ENCODE data around the gene PARP2. TPM values are rescaled to one million over a fixed set of nuclear protein-coding genes. Genes with fewer than 3 reads are reported as not detected.
A peak's percentile ranks its signal among the peaks of the same experiment; 100 is the strongest.
"Not testable (repeated sequence)": the region's sequence is repeated elsewhere in the genome, so short reads cannot be mapped to it uniquely, and the experiment has no call there.

PARP2 gene, protein sequence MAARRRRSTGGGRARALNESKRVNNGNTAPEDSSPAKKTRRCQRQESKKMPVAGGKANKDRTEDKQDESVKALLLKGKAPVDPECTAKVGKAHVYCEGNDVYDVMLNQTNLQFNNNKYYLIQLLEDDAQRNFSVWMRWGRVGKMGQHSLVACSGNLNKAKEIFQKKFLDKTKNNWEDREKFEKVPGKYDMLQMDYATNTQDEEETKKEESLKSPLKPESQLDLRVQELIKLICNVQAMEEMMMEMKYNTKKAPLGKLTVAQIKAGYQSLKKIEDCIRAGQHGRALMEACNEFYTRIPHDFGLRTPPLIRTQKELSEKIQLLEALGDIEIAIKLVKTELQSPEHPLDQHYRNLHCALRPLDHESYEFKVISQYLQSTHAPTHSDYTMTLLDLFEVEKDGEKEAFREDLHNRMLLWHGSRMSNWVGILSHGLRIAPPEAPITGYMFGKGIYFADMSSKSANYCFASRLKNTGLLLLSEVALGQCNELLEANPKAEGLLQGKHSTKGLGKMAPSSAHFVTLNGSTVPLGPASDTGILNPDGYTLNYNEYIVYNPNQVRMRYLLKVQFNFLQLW
- 20.6 TPM for total RNA-seq

DNA sequence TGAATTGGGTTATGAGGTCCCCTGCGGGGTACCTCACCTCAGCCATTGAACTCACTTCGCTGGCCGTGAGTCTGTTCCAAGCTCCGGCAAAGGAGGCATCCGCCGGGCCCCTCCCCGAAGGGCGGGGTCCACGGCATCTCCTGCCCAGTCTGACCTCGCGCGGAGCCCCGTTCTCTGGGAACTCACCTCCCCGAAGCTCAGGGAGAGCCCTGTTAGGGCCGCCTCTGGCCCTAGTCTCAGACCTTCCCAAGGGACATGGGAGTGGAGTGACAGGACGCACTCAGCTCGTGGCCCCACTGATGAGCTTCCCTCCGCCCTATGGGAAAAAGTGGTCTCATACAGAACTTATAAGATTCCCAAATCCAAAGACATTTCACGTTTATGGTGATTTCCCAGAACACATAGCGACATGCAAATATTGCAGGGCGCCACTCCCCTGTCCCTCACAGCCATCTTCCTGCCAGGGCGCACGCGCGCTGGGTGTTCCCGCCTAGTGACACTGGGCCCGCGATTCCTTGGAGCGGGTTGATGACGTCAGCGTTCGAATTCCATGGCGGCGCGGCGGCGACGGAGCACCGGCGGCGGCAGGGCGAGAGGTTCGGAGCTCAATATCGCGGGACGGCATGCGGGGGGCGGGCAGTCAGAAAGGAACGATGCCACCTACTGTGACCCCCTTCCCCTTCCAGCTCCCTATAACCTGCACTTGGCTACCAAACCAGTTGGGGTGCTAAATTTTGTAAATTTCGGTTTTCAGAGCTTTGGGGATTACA is at the start of gene PARP2:
Gene PARP2 (plus strand): TSS at position 544 of the 770 bp plus-strand sequence. CDS start 7 bp downstream, at position 551.
- peak; percentile 97 for DNase-seq (ENCODE audit: low spot score)

DNA sequence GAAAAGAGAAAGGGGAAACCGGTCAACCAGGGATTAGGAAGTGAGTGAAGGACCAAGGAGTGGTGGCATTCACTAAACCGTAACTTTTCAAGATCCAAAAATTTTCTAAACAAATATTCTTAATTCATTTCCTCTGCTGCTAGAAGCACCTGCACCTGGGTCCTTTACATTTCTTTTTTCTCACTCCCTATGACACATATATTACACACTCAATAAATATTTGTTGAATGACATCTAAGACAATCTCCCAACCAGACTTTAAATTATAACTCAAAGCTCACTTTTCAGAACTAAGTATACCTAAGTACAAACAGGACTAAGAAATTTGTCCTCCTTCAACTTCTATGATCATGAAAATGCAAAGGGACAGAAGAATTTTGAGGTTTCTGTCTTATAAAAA is 48.8 kb upstream of the PARP2 start:
- DNase-seq (ENCODE audit: low spot score): no peak

DNA sequence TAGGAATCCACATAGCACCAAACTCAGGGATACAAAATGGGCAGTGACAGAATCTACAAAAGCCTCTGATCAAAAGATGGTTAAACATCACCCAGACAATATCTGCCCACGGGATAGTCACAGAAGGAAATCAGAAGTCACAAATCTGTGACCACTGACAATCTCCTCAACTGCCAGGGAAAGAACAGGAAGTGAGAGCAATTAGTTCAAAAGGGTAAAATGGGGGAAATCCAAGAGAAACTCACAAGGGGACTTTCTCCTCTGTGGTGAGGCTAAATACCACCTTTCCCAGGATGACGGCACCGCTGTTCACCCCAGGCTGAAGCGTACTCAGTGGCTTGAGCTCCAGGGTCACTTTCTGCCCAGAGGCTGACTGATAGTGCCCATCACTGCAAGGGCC is 48.4 kb upstream of the PARP2 start:
- DNase-seq (ENCODE audit: low spot score): no peak

DNA sequence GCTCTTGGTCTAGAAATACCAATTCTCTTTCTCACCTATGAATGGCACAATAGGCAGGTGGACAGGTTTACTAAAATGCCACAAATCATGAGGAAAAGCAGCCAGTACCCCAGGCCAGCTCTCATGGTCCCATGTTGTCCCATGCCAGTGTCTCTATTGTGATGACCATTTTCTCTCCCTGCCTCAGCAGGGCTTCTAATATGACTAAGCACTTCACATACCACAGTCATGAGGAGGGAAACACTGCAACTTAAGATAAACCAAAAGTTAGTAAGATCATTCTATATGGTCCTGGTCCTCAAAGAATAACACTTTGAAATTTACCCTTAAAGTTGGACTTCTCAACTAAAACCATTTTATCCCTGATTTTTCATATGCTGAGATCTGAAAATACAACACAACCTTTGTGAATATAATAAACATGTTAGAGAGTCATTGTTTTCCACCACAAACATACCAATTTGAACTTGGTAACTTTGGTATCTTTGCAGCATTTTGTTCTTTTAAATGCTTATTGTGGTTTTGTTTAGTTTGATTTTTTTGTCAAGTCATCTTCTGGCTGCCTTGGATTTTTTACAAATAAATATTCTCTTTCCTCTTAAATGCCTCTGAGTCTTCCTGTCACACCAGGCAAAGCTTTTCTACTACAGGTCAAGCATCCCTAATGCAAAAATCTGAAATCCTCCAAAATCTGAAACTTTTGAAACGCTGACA is 41.2 kb upstream of the PARP2 start:
- no peak for DNase-seq (ENCODE audit: low spot score)

DNA sequence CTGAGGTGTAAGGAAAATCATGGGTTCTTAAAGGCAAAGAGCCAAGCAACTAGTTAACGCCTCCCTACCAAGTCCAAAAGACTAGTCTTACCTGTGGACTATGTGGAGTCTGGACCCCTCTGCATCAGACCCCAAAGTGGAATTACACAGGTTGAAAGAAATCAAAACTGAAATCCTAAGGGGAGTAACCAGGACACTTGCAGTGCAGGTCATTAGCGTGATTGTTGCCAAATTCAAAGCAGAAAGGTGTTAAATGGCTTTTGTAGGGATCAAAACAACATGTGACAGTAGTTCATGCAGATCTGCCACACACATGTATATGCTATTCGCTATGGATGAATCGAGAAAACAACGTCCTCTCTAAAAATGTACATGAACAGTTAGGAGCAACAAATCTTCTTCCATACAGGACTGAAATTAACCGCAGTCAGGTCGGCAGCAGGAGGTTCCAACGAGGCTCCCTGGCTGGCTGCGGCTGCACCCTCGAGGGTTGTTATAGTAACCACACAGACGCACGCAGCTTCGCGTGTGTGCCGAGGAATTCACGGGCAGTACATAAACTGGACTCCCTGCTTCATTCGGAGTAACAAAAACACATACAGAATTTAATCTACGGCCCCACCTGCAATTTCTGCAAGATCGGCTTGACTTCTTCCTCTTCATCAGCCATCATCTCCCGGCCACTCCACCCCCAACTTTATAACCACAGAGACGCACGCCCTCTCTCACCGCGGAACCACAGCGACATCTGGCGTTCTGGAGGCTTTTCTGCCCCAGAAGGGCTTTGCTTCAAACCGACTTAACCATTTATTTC is 38.0 kb upstream of the PARP2 start, which contains the start of gene TTC5:
Gene TTC5 (minus strand): TSS at position 687 of the 814 bp plus-strand sequence. CDS start 14 bp downstream, at position 673.
- peak; percentile 87 for DNase-seq (ENCODE audit: low spot score)

DNA sequence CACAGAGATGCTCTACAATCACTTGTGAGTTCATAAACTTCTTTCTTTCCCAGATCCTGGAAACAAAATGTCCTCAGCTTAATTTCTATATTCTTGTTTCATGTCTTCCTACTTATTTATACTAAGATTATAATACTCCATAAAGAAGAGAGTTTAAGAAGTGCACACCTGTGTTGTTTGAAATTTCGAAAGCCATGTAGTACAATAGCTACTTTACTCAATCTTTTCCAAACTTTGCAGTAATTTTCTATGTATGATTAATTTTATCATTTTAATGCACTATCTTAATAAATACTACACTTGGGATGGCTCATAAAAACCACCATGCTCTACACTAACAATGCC is 37.4 kb upstream of the PARP2 start:
- DNase-seq (ENCODE audit: low spot score): no peak

DNA sequence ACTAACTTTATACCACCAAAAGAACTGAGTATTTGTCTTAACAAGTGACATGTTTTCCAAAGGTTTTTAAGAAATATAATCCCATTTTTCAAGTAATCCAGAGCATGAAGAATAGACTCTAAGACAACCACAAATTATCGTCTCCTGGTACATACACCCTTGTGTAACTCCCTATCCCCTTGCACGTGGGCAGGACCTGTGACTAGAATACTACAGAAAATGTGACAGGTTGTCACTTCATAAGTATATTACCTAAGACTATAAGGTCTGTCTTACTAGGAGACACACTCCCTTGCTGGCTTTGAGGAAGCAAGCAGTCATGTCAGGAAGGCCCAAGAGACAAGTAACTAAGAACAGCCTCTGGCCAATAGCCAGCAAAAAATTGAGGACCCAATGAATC is 29.4 kb upstream of the PARP2 start:
- no peak for DNase-seq (ENCODE audit: low spot score)

DNA sequence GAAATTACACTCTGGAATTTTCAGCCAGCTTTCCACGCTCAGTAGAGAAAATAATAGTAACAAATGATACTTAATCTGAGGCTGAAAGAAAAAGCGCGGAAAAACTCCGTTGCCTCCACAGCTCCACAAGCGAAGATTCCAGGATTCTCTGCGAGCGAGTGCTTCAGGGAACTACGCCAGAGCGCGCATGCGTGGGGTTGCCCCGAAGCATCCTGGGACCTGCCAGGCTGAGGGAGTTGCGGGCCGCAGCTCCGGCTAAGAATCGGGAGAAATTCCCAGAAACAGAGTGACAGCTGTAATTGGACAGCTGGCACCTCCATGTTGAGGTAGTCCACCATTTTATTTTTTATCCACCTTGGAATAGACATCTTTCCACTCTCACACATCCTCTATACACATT is 25.7 kb upstream of the PARP2 start:
- no peak for DNase-seq (ENCODE audit: low spot score)

DNA sequence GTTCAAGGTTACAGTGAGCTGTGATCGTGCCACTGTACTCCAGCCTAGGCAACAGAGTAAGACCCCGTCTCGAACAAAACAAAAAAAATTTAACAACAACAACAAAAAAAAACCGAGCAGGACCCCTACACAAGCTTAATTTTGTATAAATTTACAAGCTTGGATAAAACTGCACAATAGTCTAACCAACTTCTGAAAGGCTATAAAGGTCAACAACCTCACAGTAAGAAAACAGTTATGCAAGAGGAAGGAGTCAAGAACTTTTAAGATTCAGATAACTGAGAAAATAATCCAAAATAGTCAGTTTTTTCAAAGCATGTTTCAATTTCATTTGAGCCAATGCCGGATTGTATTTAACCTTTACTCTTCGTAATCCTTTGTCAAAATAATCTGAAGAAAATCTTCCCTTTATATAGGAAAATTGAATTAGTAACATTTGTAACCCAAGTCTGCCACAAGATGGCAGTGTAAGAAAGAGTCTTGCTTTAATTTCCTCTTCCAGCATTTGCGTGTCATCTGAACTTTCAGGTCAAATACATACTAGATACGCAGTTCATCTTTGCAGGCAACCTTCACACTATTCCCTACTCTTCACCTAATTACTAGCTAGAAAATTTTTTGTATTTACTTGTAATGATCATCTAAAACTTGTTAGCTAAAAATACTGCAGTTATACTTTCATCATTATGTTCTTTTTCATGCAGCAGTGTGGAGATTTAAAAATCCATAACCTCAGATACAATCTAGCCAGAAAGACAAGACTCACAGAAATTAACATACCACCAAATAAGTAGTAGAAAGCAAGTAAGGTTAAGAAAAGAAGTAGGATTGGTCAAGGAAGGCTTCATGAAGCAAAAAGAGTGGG is 16.2 kb upstream of the PARP2 start:
- no peak for DNase-seq (ENCODE audit: low spot score)

DNA sequence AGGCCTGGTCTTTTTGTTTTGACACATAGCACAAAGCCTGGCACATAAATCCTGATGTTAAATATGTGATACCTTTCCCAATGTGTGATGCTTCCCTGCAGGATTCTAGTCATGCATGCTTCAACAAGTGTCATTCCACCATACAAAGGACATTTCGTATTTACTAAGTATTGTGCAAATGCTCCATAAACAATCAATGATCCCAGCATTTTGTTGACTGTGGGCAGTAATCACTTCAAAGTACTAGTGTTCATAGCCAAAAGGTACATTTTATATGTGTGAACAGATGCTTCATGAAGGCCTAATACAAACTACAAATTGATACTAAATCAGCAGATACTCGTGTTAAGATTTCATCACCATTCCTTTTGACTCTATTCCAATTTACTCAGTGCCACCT is 14.7 kb upstream of the PARP2 start:
- no peak for DNase-seq (ENCODE audit: low spot score)

DNA sequence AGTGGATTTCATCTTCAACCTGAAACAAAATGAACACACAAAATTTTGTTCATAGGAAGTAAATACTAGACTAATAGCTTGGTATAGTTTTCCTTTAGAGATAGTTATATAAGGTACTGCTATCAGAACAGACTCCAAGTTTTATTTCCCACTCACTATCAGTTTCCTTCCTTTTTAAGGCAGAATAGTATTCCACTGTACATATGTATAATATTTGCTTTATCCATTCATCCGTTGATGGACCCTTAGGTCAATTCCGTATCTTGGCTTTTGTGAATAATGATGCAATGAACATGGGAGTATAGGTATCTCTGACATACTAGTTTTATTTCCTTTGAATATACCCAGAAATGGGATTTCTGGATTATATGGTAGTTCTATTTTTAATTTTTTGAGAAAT is 14.1 kb upstream of the PARP2 start:
- DNase-seq (ENCODE audit: low spot score): no peak

DNA sequence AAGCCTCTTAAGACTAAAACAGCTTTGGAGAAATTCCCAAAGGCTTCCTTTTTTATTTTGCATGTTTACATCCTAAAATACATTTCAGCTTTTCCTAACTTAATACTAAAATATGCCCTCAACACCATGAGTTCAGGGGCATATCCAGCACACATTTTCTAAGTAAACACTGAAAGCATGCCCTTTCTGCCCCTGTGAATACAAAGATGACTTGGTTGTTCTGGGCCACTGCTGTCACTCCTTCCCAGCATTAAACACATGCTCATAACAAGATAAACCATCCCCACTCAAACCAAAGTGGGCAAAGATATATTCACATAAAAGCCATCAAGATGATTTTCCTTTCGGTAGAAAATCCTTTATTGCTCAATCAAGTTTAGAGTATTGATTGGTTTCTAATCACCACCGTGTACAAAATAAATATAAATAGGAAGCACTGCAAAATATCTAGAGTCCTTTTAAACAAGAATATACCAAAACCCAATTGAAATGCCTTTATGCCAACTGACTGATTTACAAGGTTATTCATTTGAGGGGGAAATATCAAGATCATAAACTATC is 12.3 kb upstream of the PARP2 start:
- DNase-seq (ENCODE audit: low spot score): no peak

DNA sequence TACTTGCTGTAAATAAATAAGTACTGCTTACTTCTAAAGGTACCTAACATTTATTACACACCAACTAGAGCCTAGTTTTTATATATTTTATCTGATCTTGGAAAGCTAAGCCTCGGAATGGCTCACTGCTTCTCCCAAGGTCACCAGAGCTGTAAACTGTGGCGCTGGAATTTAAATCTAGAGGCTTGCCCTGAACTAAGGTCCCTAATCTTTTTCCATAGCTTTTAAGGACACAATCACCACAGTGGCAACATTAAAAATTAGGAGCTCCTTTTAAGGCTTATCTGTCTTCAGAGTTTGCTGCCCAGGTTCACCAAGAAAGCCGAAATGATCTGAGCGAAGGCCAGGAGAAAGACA is 11.0 kb upstream of the PARP2 start:
- no peak for DNase-seq (ENCODE audit: low spot score)

DNA sequence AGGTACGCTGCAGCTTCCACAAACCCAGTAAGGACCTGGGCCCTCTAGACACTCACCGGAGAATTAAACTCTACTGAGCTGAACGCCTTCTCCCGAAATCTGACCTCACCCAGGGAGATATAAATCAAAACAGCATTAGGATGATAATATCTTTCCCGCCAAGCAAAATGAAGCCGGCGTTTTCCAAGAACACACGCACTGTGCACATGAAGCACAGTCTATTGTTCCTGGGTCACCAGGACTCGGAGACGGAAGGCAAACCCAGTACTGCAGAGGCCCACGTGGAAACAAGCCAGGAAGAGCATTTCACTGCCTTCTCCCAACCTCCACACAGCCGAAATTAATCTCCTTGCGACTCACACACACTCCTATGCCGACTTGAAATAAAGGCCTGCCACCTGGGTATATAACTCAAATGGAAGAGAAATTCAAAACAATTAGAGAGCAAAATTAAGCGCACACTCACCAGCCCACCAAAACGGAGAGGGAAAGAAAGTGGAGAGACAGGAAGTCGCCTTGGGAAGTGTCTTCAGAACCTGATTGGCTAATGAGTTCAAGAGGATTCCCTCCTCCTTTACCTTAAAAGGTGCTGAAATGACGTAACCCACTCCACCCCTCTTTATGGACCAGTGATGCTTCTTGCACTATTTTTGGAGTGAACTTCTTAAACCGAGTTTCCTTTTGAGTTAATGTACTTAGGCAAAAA is 10.5 kb upstream of the PARP2 start, which contains the start of gene CCNB1IP1:
Gene CCNB1IP1 (minus strand): TSS at position 492 of the 706 bp plus-strand sequence. CDS start 16,756 bp downstream, outside the sequence.
- peak; percentile 74 for DNase-seq (ENCODE audit: low spot score)

DNA sequence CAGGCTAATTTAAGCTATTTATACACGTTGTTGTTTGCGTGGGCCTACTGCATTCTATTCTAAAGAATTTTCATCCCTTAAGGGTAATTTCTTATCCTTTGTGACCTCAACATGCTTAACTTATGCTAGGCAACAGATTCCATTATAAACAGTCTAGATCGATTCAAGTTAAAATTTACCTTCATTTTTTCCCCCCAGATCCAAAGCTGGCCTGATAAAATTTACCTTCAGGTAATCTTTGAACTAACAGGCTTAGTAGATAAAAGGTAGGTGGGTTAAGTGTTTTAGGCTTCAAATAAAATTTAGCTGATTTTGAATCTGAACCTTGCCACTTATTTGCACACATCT is 10.0 kb upstream of the PARP2 start:
- DNase-seq (ENCODE audit: low spot score): no peak

DNA sequence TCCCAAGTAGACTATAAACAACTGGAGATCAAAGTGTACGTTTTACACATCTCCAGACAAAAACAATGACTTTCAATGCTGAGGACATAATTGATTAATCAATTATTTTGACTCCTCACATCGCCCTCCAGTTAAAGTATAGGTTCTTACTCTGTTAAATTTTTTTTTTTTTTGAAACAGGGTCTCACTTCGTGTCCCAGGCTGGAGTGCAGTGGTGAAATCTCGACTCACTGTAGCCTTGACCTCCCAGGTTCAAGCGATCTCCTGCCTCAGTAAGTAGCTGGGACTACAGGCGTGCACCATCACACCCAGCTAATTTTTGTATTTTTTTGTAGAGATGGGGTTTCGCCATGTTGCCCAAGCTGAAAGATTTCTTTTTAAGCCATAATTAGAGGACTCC is 9.4 kb upstream of the PARP2 start:
- no peak for DNase-seq (ENCODE audit: low spot score)

DNA sequence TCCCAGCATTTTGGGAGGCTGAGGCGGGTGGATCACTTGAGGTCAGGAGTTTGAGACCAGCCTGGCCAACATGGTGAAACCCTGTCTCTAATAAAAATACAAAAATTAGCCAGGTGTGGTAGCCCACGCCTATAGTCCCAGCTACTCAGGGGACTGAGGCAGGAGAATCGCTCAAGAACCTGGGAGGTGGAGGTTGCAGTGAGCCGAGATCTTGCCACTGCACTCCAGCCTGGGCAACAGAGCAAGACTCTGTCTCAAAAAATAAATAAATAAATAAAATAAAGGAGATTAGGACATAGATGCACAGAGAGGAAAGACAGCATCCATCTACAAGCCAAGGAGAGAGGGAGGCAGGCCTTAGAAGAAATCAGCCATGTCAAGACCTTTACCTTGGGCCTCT is 2.4 kb upstream of the PARP2 start:
- DNase-seq (ENCODE audit: low spot score): not testable (repeated sequence)

DNA sequence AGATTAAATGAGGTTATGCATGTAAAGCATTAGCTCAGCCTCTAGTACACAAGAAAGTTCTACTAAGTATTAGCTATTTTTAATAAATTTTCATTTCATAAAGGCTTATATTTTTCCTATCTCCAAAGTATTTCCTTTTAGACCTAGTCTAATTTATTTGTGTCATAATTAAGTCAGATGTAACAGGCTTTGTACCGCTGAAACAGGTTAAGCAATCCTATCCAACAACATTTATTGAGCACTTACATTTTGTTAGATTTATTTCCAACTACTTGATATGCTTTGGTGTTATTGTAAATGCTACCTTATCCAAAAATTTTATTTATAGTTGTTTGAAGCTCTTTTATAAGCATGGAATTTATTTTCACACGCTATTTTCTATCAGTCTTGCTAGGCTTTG is 1.8 kb upstream of the PARP2 start:
- no peak for DNase-seq (ENCODE audit: low spot score)

DNA sequence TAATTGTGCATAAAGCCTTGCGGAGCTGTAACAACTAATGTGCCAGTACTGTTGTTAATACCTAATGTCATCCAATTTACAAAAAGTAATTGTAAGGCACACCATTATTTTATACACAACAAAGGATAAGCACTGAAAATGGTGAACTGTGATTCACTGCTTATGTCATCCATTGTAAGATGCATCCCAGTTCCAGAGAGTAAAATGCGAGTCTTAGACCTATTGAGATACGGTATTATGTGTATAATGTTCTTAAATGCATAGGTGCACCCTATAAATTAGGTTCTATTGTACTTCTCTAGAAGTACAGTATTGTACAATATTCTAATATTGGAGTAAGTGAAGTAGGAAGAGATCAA is 406 bp downstream of the PARP2 start:
- DNase-seq (ENCODE audit: low spot score): no peak

Data from ureter (tissue), 1 donor.